SKM-1 treated with dmso at 0.1 percent for 144 hours (cell line): ENCODE measurements around the gene LHFPL3.

Experiments used
- DNase-seq: peaks from one replicate; lab custom pipeline; 2025; ENCODE audit not compliant: unreplicated experiment; lab: John Stamatoyannopoulos, UW

LHFPL3 gene

DNA sequence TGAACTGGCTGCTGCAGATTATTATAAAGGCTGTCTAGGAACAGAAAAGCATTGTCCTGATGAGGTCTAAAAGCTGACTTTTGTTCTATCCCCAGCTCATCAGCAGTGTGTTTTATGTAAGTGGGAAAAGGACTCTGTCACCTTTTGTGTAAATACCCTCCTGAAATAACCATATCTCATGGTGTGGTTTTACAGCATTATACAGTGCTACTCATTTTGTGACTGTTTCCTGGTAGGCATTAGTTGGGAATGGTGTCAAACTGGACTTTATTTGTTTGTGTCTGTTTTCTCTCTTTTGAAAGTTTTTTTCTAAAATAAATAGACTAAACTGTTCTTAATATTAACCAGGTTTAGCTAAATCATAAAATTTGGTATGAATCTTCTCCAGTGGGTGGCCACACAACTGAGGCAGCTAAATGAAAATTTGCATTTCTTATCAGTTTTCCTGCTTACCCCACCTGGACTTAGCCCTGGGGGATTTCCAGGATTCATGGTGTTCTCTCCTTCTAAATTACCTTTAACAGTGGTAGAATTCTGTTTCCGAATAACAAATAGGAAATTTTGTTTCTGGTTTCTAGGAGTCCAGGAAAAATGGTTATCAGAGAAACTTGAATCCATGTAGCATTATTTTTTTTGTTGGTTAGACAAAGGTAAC, 140.9 kb downstream of the LHFPL3 start:
- no peak for DNase-seq

DNA sequence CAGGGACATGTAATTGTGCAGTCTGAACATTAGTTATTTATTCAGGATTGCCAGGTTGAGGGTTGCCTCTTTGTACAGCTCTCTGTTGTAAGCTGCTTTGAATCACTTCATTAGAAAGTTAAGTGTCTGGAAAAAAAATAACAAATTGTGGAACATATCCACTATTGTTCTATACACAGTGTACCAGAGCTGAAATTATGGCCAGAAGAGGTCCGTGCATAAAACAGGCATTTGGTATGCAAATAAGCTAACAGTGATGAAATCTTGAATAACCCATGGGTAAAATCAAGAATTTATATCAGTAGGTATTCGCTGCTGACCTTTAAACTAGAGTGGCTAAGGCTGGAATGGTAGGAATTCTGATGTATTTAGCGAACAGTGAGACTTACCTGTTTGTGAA, 152.1 kb downstream of the LHFPL3 start:
- DNase-seq: no peak

DNA sequence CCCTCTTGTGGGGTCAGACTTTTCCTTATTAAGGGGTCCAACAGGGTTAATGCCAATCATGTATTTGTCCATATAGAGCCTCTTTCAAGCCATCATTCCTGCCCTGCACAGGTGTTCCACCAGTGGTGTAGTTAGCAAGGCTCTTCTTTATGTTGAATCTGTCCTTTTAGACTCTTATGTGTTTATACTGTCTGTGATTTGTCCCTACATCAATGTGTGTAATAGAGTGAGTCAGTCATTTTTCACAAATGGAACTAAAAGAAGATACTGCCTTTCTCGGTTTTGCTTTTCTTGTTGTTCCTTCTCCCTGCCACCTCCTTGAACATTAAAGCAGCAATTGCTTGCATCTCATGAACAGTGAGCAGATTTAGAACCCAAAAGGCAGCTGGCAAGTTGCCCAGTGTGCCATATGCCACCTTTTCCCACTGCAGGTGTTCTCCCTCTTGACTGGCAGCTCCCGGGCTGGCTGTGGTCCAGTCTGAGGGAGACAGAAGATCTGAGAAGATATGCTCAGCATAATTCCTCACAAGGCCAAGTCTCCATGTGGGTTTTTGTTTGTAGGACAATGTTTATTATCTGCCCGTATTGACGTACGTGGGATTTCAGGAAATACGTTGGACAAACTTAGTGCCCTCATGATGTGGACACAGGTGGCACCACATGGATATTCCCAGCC, 154.1 kb downstream of the LHFPL3 start:
- no peak for DNase-seq

DNA sequence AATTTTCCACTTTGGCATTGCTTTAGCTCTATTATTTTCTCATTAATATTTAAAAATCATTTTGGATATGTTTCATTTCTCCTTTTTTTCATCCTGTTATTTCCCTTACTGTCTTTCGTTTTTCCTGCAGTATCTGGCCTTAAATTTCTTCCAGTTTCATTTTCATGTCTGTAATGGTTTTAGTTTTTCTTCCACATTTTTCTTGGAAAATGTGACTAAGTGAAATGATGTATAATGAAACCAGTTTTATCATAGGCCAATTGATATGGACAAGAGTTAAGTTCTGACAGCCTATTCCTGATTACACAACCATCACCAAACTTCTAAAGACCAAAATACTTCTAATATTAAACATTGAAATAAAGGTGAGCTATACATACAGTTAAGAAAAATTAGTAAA, 158.5 kb downstream of the LHFPL3 start:
- no peak for DNase-seq

DNA sequence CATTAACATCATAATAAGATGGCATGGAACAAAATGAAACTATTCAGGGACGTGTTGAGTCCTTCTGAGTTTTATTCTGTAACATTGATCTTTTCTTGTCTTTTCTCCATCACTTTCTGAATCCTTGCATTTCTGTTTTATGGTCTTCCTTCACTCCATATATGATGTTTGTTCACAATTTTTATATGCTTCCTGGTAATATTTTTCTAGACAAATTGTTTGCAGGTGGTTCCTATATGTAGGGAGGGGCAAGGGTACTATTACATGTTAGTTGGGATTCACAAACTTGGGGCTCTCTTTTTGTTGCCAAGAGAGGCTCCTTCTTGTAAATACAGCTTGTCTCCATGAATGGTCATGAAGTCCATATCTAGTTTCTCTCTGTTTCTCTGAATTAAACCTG, 159.2 kb downstream of the LHFPL3 start:
- no peak for DNase-seq

DNA sequence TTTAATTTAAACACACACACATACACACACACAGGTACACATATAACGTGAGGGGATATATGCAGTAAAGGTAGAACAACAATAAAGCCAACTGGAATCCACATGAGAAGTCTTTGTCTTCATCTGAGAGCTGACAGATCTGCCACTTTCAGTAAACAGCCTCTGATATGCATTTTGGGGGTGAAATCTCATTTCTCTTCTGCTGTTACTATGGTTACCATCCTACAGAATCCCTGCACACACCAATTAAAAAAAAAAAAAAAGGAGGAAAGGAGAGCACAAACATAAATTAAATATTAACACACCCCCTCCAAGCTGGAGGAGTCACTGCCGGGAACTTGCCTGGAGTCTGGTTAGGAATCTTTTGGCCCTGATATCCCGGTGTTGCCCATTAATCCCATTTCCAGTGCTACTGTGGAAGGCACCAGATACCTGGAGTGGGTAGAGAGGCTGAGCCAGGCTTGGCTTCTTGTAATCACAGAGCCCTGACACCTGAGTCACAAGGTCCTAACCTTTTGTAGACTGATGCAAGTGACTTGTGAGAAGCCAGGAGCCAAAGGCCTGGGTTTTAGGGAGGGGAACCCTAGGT, 169.1 kb downstream of the LHFPL3 start:
- DNase-seq: no peak

DNA sequence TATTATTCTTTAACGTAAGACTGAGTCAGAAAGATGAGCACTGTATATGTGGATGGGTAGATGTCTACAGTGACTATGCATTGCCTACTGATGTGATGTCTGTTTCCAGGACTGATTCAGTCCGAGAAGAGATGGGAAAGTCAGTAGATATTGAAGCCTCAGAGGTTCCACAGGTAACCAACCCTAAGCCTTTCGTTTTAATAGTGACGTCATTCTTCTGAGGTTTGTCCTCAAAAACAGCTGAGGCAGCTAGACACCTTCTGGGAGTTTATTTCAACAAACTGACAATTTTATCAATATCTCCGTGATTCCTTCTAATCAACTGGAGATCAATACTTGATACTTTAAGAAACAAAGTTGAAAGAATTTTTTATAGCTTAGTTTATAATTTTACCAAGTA, 171.6 kb downstream of the LHFPL3 start:
- DNase-seq: no peak

DNA sequence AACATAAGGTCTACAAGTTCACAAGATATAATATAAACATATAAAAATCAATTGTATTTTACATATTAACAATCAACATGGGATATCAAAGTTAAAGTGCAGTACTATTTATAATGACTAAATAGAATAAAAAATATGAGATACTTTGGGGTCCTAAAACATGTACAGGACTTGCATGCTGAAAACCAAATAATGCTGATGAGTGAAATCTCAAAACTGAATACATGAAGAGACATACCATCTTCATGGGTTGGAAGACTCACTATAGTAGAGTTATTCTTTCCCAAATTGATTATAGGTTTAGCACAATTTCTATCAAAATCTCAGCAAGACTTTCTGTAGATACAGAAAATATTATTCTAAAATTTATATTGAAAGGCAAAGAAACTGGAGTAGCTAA, 181.5 kb downstream of the LHFPL3 start:
- no peak for DNase-seq

DNA sequence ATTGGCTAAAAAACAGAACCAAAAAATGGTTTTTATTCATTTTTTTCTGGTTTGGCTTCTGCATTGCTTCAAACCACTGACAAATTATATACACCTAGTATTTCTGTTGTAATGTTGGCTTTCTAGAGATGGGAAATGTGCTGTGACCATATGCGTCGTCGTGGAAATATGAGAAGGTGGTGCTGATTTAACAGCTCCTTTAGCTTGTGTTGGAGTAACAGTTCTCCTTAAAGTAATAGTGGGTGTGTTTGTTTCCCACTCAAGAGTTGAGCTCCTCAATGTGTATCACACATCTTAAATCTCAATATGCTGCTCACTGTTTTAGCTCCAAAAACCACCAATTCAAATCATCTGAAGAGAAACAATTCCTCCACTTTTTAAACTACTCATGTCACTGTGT, 196.4 kb downstream of the LHFPL3 start:
- no peak for DNase-seq

DNA sequence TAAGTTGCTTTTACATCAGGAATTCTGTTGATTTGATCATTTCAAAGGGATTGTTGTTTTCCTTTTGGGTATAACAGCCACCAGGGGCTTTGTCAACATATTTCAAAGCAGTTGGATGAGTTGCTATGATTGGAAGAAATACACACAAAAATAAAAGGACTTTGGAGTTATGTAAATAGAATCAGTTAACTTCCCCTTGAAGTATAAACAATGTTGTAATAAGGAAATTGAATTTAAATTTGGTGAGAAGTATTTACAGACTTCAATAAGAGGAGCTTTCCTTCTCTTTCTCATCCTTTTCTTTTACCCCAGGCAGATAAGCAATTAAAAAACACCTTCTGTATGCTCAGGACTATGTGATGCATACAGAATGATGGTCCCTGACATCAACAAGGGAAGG, 199.7 kb downstream of the LHFPL3 start:
- DNase-seq: no peak

DNA sequence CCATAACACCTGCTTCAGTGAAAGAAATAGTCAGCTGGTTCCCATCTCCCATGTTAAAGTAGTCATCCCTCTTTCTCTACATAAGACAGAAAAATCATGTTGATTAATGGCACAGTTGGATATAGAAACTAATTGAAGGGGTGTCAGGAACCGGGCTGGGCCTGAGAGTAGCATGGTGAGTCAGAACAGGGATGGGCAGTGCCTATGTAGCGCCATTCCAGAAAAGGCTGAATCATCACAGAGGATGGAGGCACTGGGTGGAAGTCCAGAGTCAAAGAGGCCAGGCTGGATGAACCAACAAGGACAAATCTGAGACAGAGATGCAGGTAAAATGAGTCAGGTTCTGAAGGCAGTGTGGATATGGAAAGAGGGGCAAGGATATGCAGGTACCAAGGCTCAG, 201.2 kb downstream of the LHFPL3 start:
- no peak for DNase-seq

DNA sequence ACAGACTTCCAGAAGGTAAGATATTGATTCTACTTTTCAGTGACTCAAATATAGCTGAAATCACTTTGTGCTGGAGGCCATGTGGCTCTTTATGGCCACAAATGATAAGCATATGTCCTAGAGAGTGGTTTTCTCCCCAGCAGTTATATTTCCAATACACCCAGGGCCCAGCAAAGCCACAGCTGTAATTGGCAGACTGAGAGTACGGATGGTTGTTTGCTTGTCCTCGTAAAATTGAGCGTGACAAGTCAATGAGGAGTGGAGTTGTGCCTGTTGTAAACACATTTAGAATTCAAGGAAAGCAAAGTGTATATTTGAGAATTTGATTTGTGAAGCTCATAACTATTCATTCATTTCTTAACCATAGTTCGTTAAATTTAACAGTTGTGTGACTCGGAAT, 201.8 kb downstream of the LHFPL3 start:
- no peak for DNase-seq

DNA sequence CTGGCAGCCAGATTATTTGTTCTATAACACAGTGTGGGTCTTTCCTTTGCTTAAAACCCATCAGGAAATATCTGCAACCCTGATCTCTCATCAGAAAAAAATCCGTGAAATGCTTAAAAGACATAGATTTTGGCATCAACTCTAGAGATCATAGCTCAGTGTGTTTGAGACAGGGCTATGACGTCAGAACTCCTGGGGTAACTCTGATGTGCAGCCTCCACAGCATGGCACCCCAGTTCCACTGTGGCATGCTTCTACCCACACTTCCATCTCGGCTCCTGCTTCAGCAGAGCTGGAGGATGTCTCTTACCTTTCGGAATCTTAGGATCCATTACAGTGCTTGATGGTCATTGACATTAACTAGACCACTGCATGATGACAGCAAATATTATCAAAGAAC, 205.7 kb downstream of the LHFPL3 start:
- DNase-seq: no peak

DNA sequence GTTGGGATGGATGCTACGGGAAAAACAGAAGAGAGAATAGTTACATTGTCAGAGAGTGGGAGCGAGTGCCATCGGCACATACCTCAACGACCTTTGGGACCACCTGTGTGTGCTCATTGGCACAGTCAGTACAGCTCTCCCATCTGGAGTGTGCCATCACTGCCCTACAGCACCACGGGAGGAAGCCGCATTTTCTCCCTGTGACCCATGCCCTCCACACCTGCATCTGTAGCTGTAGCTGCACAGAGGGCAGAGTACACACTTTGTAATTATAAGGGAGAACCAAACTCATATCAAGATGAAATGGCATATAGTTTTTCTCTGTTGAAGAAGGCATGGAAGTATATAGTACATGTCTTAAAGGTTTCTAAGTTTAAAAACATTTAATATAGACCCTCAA, 207.4 kb downstream of the LHFPL3 start:
- DNase-seq: no peak

DNA sequence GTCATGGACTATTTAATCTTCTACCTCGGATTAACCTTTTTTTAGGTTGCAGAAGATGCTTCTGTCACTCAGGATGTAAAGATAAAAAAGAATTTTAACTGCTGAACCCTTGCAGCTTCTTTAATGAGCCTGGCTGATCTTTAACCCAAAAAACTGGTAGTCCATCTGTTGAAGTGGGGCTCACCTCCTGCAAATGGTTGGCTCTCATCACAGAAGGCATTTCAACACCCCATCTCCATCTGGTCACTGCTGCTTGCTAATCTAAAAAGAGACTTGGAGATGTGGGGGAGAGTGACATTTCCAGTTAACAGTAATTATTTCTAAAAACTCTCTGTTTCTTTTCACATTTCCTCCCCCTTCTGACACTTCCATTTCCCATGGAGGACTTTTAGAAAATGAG, 208.6 kb downstream of the LHFPL3 start:
- DNase-seq: no peak

DNA sequence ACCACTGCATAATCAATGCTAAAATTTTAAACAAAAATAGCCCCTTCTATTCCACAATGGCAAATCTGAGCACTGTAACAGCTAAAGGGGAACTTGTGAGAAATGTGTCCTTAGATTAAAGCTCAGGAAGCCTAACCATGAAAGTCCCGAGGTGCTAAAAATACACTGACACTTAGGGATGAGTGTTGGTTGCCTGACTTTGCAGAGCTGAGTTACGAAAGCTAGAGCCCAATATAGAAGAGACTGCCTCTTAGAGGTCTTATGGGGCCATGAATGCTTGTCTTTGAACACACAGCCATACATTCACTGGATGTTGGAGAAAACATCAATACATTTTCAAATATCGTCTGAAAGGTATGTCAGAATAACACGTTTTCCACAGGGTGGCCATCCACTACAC, 209.7 kb downstream of the LHFPL3 start:
- DNase-seq: no peak

DNA sequence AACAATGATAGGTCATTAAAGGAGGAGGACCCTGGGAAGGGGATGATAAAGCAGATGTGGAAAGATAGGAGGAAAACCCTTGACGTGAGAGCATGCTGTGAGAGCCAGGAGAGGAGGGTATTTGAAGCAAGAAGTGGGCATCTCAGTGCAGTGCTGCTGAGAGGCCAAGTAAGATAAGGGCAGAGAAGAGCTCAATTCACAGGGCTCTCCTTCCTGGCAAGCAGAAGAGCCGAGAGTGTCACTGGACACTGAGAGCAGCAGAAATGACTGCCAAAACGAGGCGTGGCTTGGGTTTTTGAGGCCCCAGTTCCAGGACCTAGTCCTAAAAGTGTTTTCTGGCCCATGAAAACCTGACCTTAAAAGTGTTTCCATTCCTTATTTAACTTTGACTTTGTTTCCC, 213.5 kb downstream of the LHFPL3 start:
- DNase-seq: no peak

DNA sequence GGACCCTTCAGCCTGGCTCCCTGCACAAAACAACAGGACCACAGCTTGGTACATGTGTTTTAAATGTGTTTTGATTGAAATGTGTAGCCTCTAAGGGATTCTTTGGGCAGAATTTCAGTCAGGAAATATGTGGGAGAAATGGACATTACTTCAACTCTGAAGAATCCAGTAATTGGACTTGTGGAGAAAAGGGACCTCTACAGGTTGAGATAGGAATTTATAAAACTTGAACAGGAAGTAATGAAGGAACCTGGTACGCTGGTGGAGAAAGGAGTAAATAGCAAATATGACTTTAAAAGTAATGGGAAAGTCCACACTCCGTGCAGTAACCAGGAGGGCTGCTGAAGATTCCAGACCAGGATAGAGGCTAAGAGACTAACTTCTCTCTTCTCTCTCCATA, 220.5 kb downstream of the LHFPL3 start:
- no peak for DNase-seq

DNA sequence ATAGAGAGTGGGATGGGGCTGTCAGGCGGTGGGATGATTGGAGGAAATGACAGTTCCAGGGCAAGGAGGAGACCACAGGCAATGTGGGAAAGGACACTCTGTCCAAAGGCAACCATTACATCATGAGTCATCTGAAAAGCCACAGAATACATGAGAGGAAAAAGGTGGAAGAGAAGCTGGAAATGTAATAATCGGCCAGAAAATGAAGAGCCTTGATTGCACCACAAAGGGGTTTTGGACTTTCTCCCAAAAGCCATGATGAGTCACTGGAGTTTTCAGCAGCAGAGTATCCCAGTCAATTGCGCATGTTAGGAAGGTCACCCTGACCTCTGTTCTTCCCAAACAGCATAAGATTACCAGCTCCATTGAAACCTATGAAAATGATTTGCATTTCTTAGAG, 222.0 kb downstream of the LHFPL3 start:
- DNase-seq: no peak

DNA sequence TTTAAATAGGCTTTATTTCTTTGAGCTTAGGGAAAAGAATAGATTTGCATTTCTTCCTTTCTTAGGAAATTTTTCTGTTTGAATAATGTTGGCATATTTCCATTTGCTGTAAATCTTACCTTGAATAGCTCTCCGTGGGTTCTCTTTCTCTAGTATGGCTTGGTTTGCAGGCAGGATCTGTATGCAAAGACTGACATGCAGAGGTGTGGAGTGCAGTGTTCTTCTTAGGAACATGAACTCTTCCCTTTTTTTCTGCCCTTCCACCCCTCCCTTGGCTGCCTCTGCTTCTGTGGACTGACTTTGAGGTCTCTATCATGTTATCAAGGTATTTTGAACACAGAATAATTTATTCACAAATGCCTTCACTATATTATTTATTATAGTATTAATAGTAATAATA, 222.8 kb downstream of the LHFPL3 start:
- DNase-seq: no peak

DNA sequence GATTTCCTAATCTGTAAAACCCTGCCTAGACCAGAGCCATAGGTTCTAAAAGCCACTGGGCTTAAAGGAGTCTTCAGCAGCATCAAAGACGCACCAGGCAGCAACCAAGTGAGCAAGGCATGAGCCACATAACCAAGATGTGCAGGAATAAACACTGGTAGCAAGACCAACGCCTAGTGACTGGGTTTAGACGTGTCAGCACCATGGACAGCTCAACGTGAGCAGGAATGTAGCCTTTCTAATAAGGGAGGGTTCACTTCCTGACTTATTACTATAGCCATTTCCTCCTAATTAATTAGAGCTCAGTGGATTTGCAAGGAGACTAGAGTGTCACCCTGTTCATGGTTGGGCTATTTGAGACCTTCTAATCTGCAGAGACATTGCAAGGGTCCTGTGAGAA, 223.7 kb downstream of the LHFPL3 start:
- DNase-seq: no peak

DNA sequence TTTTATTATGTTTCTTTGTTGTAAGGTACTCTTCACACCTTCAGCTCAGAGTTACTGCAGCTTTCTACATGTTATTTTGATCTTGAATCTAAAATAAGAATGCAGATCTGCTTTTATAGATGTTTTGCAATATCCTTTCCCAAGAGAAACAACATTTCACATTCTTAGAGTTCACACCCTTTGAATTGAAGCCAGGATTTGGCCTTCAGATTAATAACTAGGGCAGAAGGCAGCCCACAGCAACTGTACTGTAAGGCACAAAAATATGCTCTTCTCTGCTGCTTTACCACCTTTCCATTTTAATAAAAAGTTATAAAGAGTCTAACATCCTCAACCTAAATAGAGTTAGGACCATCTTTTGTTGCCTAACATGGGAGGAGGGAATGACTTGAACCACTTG, 224.7 kb downstream of the LHFPL3 start:
- no peak for DNase-seq
